Trophoblast cell (in vitro differentiated cells and primary cell): ENCODE data around the gene RAB7A.

Experiments
- DNase-seq, 2 donors: peaks; one replicate each; pipeline ENCODE4 v3.0.0-alpha.2; 2016
- H2AFZ ChIP-seq: 2 replicates; pipeline ENCODE4 v1.6.1; 2013; ENCODE audit warnings: low read length, moderate library complexity, mild to moderate bottlenecking; ENCODE audit not compliant: insufficient read depth, poor library complexity
- H2AK5ac ChIP-seq: 2 replicates; pipeline ENCODE4 v1.6.1; 2013; ENCODE audit warnings: mild to moderate bottlenecking, low read length
- H2BK120ac ChIP-seq: 2 replicates; pipeline ENCODE4 v1.6.1; 2013; ENCODE audit warnings: low read length, mild to moderate bottlenecking, moderate library complexity; ENCODE audit not compliant: insufficient read depth, poor library complexity
- H2BK12ac ChIP-seq: 2 replicates; pipeline ENCODE4 v1.6.1; 2013; ENCODE audit warnings: mild to moderate bottlenecking, low read length, moderate library complexity
- H2BK5ac ChIP-seq: 2 replicates; pipeline ENCODE4 v1.6.1; 2013; ENCODE audit warnings: low read length, low read depth, moderate library complexity, mild to moderate bottlenecking; ENCODE audit not compliant: poor library complexity
- H3K14ac ChIP-seq: 2 replicates; pipeline ENCODE4 v1.6.1; 2013; ENCODE audit warnings: mild to moderate bottlenecking, low read length
- H3K18ac ChIP-seq: 2 replicates; pipeline ENCODE4 v1.6.1; 2013; ENCODE audit warnings: mild to moderate bottlenecking, low read length
- H3K23ac ChIP-seq: 2 replicates; pipeline ENCODE4 v1.6.1; 2013; ENCODE audit warnings: low read length
- H3K27ac ChIP-seq: 2 replicates; pipeline ENCODE4 v1.5.1; 2013; ENCODE audit warnings: low read depth, mild to moderate bottlenecking, inconsistent platforms, low read length, moderate library complexity
- H3K27me3 ChIP-seq: 2 replicates; pipeline ENCODE4 v1.6.1; 2013; ENCODE audit warnings: inconsistent platforms, mild to moderate bottlenecking, low read length, moderate library complexity; ENCODE audit not compliant: insufficient read depth
- H3K36me3 ChIP-seq, 2 experiments: 1 replicate in 1 of 2; 2 replicates in 1 of 2; pipeline ENCODE4 v1.6.1; 2013; ENCODE audit warnings: low read length in 2 of 2, mild to moderate bottlenecking in 2 of 2, moderate library complexity in 1 of 2; ENCODE audit not compliant: insufficient read depth in 2 of 2, control insufficient read depth in 1 of 2
- H3K4ac ChIP-seq: 2 replicates; pipeline ENCODE4 v1.6.1; 2013; ENCODE audit warnings: low read depth, mild to moderate bottlenecking, low read length, moderate library complexity
- H3K4me1 ChIP-seq, 2 experiments: 1 replicate in 1 of 2; 2 replicates in 1 of 2; pipeline ENCODE4 v1.6.1; 2013; ENCODE audit warnings: low read length in 2 of 2, mild to moderate bottlenecking in 2 of 2, moderate library complexity in 1 of 2; ENCODE audit not compliant: insufficient read depth in 2 of 2, control insufficient read depth in 1 of 2
- H3K4me2 ChIP-seq: 2 replicates; pipeline ENCODE4 v1.6.1; 2013; ENCODE audit warnings: inconsistent platforms, mild to moderate bottlenecking, low read length, moderate library complexity
- H3K4me3 ChIP-seq: 2 replicates; pipeline ENCODE4 v1.5.1; 2013; ENCODE audit warnings: mild to moderate bottlenecking, low read depth, low read length, inconsistent platforms
- H3K79me1 ChIP-seq: one replicate; pipeline ENCODE4 v1.6.1; 2013; ENCODE audit warnings: low read length
- H3K79me2 ChIP-seq: 2 replicates; pipeline ENCODE4 v1.6.1; 2013; ENCODE audit warnings: low read length, mild to moderate bottlenecking; ENCODE audit not compliant: control insufficient read depth, insufficient read depth, poor library complexity
- H3K9ac ChIP-seq: 2 replicates; pipeline ENCODE4 v1.6.1; 2013; ENCODE audit warnings: mild to moderate bottlenecking, low read length
- H3K9me3 ChIP-seq: 2 replicates; pipeline ENCODE4 v1.6.1; 2013; ENCODE audit warnings: low read depth, mild to moderate bottlenecking, control low read depth, inconsistent platforms, low read length; ENCODE audit not compliant: insufficient read depth
- H4K12ac ChIP-seq: 2 replicates; pipeline ENCODE4 v1.6.1; 2013; ENCODE audit warnings: low read depth, mild to moderate bottlenecking, low read length, moderate library complexity
- H4K8ac ChIP-seq: 2 replicates; pipeline ENCODE4 v1.6.1; 2013; ENCODE audit warnings: low read depth, mild to moderate bottlenecking, low read length, moderate library complexity
- H4K91ac ChIP-seq: one replicate; pipeline ENCODE4 v1.6.1; 2013; ENCODE audit warnings: low read depth, mild to moderate bottlenecking, low read length, moderate library complexity
- WGBS: extraction: QIAGEN DNeasy Blood & Tissue Kit; methylation state at CpG from one replicate; pipeline ENCODE4 v1.1.7; 2013; ENCODE audit warnings: missing lambda C conversion rate; ENCODE audit not compliant: insufficient read length, insufficient coverage; ENCODE audit errors: extremely low coverage; 5-methylcytosine and 5-hydroxymethylcytosine counted together

The RAB7A gene

GRCh38 chr3:128761392-128761791 is 35.4 kb downstream of the RAB7A start:
- no peaks in the 10 kb centered on the region for H3K27me3 ChIP-seq
- H3K4ac ChIP-seq: no peak overlapping the region
- H3K79me2 ChIP-seq: peaks cover 10% of the 10 kb centered on the region
- no peak overlapping the region for H3K9ac ChIP-seq
- no peak overlapping the region for H2BK120ac ChIP-seq
- no peak overlapping the region for H3K4me3 ChIP-seq
- H2BK12ac ChIP-seq: no peak overlapping the region
- no peak overlapping the region for H4K91ac ChIP-seq
- no peak overlapping the region for H4K12ac ChIP-seq
- H2BK5ac ChIP-seq: no peak overlapping the region
- DNase-seq: no peak
- H3K36me3 ChIP-seq: peaks cover 4 to 8% of the 10 kb centered on the region in 2 experiments
- H3K18ac ChIP-seq: no peak overlapping the region
- peaks cover 2 to 3% of the 10 kb centered on the region in 2 experiments for H3K4me1 ChIP-seq
- H3K23ac ChIP-seq: no peak overlapping the region
- no peaks in the 10 kb centered on the region for H3K79me1 ChIP-seq
- no peak overlapping the region for H3K4me2 ChIP-seq
- no peak overlapping the region for H3K27ac ChIP-seq
- H4K8ac ChIP-seq: no peak overlapping the region
- no peak overlapping the region for H2AK5ac ChIP-seq
- no peak overlapping the region for H3K14ac ChIP-seq
- no peak overlapping the region for H2AFZ ChIP-seq
- no peaks in the 10 kb centered on the region for H3K9me3 ChIP-seq

DNA sequence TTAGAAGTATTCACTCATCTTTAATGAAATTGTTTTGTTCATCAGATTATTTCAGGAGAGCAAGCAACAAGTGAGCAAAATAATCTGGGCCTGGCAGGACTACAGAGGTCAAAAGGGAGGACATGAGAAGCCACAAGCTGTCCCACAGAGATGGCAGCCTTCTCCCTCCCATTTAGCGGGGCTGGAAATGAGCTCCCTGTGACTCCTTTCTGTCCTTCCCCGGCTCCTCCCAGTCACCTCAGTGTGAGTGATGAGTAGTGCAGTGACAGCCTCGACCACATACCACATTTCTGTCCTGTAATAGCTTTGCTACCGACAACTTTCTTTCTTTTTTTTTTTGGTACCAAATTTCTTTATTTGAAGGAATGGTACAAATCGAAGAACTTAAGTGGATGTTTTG is 38.0 kb downstream of the RAB7A start:
- H2BK12ac ChIP-seq: no peak overlapping the region
- no CpG with 5 or more reads among the region's 5 CpGs for WGBS
- H3K27ac ChIP-seq: no peak overlapping the region
- no peak overlapping the region for H2AK5ac ChIP-seq
- no peak overlapping the region for H2BK5ac ChIP-seq
- H3K18ac ChIP-seq: no peak overlapping the region
- H3K4me3 ChIP-seq: no peak overlapping the region
- no peaks in the 10 kb centered on the region for H3K79me1 ChIP-seq
- H3K23ac ChIP-seq: no peak overlapping the region
- DNase-seq: peak; percentile 30 to 54
- peaks cover 2 to 9% of the 10 kb centered on the region in 2 experiments for H3K4me1 ChIP-seq
- H4K8ac ChIP-seq: no peak overlapping the region
- H3K4ac ChIP-seq: peak overlapping the region; percentile 75
- H3K79me2 ChIP-seq: peaks cover 12% of the 10 kb centered on the region
- no peak overlapping the region for H2AFZ ChIP-seq
- no peaks in the 10 kb centered on the region for H3K9me3 ChIP-seq
- no peak overlapping the region for H3K14ac ChIP-seq
- no peak overlapping the region for H3K9ac ChIP-seq
- no peak overlapping the region for H4K12ac ChIP-seq
- H3K4me2 ChIP-seq: no peak overlapping the region
- H3K27me3 ChIP-seq: no peaks in the 10 kb centered on the region
- H3K36me3 ChIP-seq: peaks cover 4 to 10% of the 10 kb centered on the region in 2 experiments
- H2BK120ac ChIP-seq: no peak overlapping the region
- H4K91ac ChIP-seq: no peak overlapping the region

GRCh38 chr3:128764863-128765262 is 38.9 kb downstream of the RAB7A start:
- Histone ChIP-seq H3K4me2 (no peak overlapping the region), H3K9ac (no peak overlapping the region), H2BK120ac (no peak overlapping the region), H3K9me3 (no peaks in the 10 kb centered on the region), H3K27me3 (no peaks in the 10 kb centered on the region), H3K79me2 (peaks cover 12% of the 10 kb centered on the region), H3K4ac (peak overlapping the region; percentile 13), H3K4me1 (peaks cover 1 to 8% of the 10 kb centered on the region in 2 experiments), H3K4me3 (no peak overlapping the region), H2BK12ac (no peak overlapping the region), H4K8ac (no peak overlapping the region), H2AFZ (no peak overlapping the region), H4K12ac (no peak overlapping the region), H3K79me1 (no peaks in the 10 kb centered on the region), H3K27ac (no peak overlapping the region), H3K23ac (no peak overlapping the region), H2AK5ac (no peak overlapping the region), H3K36me3 (peaks cover 3 to 10% of the 10 kb centered on the region in 2 experiments), H3K18ac (no peak overlapping the region), H4K91ac (no peak overlapping the region), H2BK5ac (no peak overlapping the region), H3K14ac (no peak overlapping the region)
- DNase-seq: no peak
- WGBS: no CpG with 5 or more reads among the region's 30 CpGs

- no peak overlapping the region for H4K12ac ChIP-seq
- H3K27me3 ChIP-seq: no peaks in the 10 kb centered on the region
- DNase-seq: no peak
- H3K9ac ChIP-seq: peak overlapping the region; percentile 50
- no peak overlapping the region for H3K4me3 ChIP-seq
- H3K14ac ChIP-seq: no peak overlapping the region
- no peak overlapping the region for H4K8ac ChIP-seq
- H2BK5ac ChIP-seq: no peak overlapping the region
- no peak overlapping the region for H2BK12ac ChIP-seq
- H3K4me1 ChIP-seq: peaks cover 0 to 6% of the 10 kb centered on the region in 2 experiments
- peak overlapping the region; percentile 84 for H3K4ac ChIP-seq
- H3K23ac ChIP-seq: no peak overlapping the region
- H3K79me1 ChIP-seq: no peaks in the 10 kb centered on the region
- peaks cover 13% of the 10 kb centered on the region for H3K79me2 ChIP-seq
- H2BK120ac ChIP-seq: no peak overlapping the region
- H3K36me3 ChIP-seq: peaks cover 2 to 10% of the 10 kb centered on the region in 2 experiments
- no peak overlapping the region for H3K27ac ChIP-seq
- H3K9me3 ChIP-seq: no peaks in the 10 kb centered on the region
- no peak overlapping the region for H3K4me2 ChIP-seq
- H4K91ac ChIP-seq: no peak overlapping the region
- no peak overlapping the region for H2AFZ ChIP-seq
- WGBS: no CpG with 5 or more reads among the region's 6 CpGs
- H2AK5ac ChIP-seq: no peak overlapping the region
- H3K18ac ChIP-seq: no peak overlapping the region
These were observed 41.2 kb downstream of the RAB7A start for GRCh38 chr3:128767094-128767750.
